Type B pancreatic cell (in vitro differentiated cells): ENCODE measurements around the gene FER. TPM values are rescaled to one million over a fixed set of nuclear protein-coding genes. Genes with fewer than 3 reads are reported as not detected.

Experiments
- DNase-seq: peaks from one replicate; pipeline ENCODE4 v3.0.0; 2021; ENCODE audit warnings: mixed read lengths; ENCODE audit not compliant: unreplicated experiment; ENCODE audit errors: extremely low spot score
- H3K27ac Mint-ChIP-seq: 2 replicates; pipeline ENCODE4 v1.8.0; 2021; ENCODE audit warnings: mild to moderate bottlenecking, mixed read lengths
- H3K27me3 Mint-ChIP-seq: 2 replicates; pipeline ENCODE4 v1.8.0; 2021; ENCODE audit warnings: mixed read lengths
- H3K36me3 Mint-ChIP-seq: 2 replicates; pipeline ENCODE4 v1.8.0; 2021; ENCODE audit warnings: mixed read lengths
- H3K4me1 Mint-ChIP-seq: one replicate; pipeline ENCODE4 v1.8.0; 2021; ENCODE audit warnings: mixed read lengths; ENCODE audit not compliant: unreplicated experiment
- H3K4me3 Mint-ChIP-seq: 2 replicates; pipeline ENCODE4 v1.8.0; 2021; ENCODE audit warnings: mild to moderate bottlenecking, mixed read lengths
- H3K9me3 Mint-ChIP-seq: 2 replicates; pipeline ENCODE4 v1.8.0; 2021; ENCODE audit warnings: mixed read lengths
- CTCF ChIP-seq: fragments of 200-600 bp; sonication (generic); conservative IDR thresholded peaks from 2 replicates; pipeline ENCODE4 v1.5.0; 2021; ENCODE audit warnings: antibody characterized with exemption, mild to moderate bottlenecking
- total RNA-seq: library from RNA; stranded (reverse); gene quantifications from 2 replicates; pipeline ENCODE4 v1.2.1, GENCODE V29; 2021; ENCODE audit warnings: low replicate concordance

The FER gene
- total RNA-seq, 1 donor from 2014 or later = 29.7 TPM

GRCh38 chr5:108736855-108737254 is 10.8 kb upstream of the FER start:
- Mint-ChIP-seq H3K27ac (no peak overlapping the region), H3K36me3 (no peaks in the 10 kb centered on the region), H3K4me1 (peaks cover 6% of the 10 kb centered on the region), H3K27me3 (no peaks in the 10 kb centered on the region), H3K9me3 (no peaks in the 10 kb centered on the region), H3K4me3 (no peak overlapping the region)
- no peak for DNase-seq
- TF ChIP-seq CTCF = no peak

DNA sequence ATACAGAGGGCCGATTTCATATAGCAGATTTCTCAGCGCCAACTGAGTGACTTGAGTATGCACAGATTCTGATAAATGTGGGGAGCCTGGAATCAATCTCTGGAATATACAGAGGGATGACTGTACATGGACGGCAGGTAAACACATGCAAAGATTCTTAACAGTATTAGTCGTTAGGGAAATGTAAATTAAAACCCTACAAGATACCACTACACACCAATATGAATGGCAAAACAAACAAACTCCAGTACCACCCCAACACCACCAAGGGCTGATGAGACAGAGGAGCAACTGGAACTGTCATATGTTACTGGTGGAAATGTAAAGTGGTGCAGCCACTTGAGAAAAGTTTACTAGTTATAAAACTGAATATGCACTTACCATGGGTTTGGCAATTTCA is 8.3 kb upstream of the FER start:
- H3K4me1 Mint-ChIP-seq = peaks cover 6% of the 10 kb centered on the region
- no peak overlapping the region for H3K4me3 Mint-ChIP-seq
- H3K36me3 Mint-ChIP-seq = no peaks in the 10 kb centered on the region
- H3K27me3 Mint-ChIP-seq = no peaks in the 10 kb centered on the region
- H3K9me3 Mint-ChIP-seq = no peaks in the 10 kb centered on the region
- H3K27ac Mint-ChIP-seq = no peak overlapping the region
- TF ChIP-seq CTCF = no peak
- DNase-seq = no peak

DNA sequence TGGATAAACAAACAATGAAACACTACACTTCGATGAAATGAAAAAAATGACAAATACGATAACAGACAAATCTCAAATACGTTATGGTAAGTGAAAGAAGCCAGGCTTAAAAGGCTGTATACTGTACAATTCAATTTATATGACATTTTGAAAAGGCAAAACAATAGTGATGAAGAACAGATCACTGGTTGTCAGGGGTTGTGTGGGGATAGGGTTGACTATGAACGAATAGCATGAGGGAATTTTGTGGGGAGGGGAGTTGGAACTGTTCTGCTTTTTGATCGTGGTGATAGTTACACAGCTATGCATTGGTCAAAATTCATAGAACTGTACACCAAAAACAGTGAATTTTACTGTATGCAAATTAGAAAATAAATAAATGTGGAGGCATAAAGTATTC is 7.8 kb upstream of the FER start:
- no peaks in the 10 kb centered on the region for H3K27me3 Mint-ChIP-seq
- H3K4me1 Mint-ChIP-seq = peaks cover 6% of the 10 kb centered on the region
- no peak for DNase-seq
- no peak overlapping the region for H3K4me3 Mint-ChIP-seq
- no peaks in the 10 kb centered on the region for H3K36me3 Mint-ChIP-seq
- no peak for TF ChIP-seq CTCF
- H3K27ac Mint-ChIP-seq = peak overlapping the region; percentile 23
- H3K9me3 Mint-ChIP-seq = no peaks in the 10 kb centered on the region

DNA sequence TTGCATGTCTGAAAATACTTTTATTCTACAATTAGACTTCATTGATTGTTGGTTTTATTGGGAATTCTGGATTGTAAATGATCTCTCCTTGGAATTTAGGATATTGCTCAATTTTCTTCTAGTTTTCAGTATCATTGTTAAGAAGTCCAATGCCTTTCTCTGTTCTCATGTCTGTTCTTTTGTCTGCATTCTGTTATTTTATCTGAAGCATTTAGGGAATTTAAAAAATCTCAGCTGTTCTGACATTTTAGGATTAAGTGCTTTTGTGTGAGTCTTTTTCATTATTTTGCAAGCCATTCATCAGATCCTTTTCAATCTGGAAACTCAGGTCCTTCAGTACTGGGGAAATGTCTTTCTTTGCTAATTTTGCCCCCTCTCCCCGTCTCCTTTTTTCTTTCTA is 4.4 kb upstream of the FER start:
- TF ChIP-seq CTCF = no peak
- DNase-seq = no peak
- Mint-ChIP-seq H3K9me3 (no peaks in the 10 kb centered on the region), H3K4me1 (no peaks in the 10 kb centered on the region), H3K27me3 (no peaks in the 10 kb centered on the region), H3K4me3 (peak overlapping the region; percentile 49), H3K27ac (peak overlapping the region; percentile 39), H3K36me3 (no peaks in the 10 kb centered on the region)

GRCh38 chr5:108743846-108744245 is 3.9 kb upstream of the FER start:
- H3K36me3 Mint-ChIP-seq = no peaks in the 10 kb centered on the region
- H3K27ac Mint-ChIP-seq = peak overlapping the region; percentile 39
- no peak for TF ChIP-seq CTCF
- no peak for DNase-seq
- no peaks in the 10 kb centered on the region for H3K9me3 Mint-ChIP-seq
- H3K4me1 Mint-ChIP-seq = no peaks in the 10 kb centered on the region
- H3K27me3 Mint-ChIP-seq = no peaks in the 10 kb centered on the region
- no peak overlapping the region for H3K4me3 Mint-ChIP-seq
